Natural killer cell (primary cell): ENCODE results near the gene PALLD. TPM values are rescaled to one million over a fixed set of nuclear protein-coding genes. Genes with fewer than 3 reads are reported as not detected.

ENCODE experiments used
- ATAC-seq, 3 donors: fragments of 150-1000 bp in 2 of 3; fragments of 200-7000 bp in 1 of 3; cut with Tn5 transposase; 1 replicate in 1 of 3; 2 replicates in 2 of 3; pipeline ENCODE4 v1.10.0; 2021; ENCODE audit warnings: mild to moderate bottlenecking in 2 of 3, moderate library complexity in 2 of 3
- DNase-seq, 2 donors: peaks; one replicate each; pipeline versions ENCODE4 v3.0.0 to v3.0.0-alpha.2; 2013 to 2021; ENCODE audit warnings: mixed read lengths in 1 of 2
- H3K27ac ChIP-seq: one replicate; pipeline ENCODE4 v1.5.1; 2013; ENCODE audit warnings: mild to moderate bottlenecking, low read length
- H3K27me3 ChIP-seq: one replicate; pipeline ENCODE4 v1.6.1; 2013; ENCODE audit warnings: low read length; ENCODE audit not compliant: control insufficient read depth, insufficient read depth
- H3K36me3 ChIP-seq: one replicate; pipeline ENCODE4 v1.6.1; 2013; ENCODE audit warnings: low read length; ENCODE audit not compliant: control insufficient read depth, insufficient read depth
- H3K4me1 ChIP-seq: one replicate; pipeline ENCODE4 v1.6.1; 2013; ENCODE audit warnings: low read length; ENCODE audit not compliant: control insufficient read depth, insufficient read depth
- H3K4me3 ChIP-seq: one replicate; pipeline ENCODE4 v1.5.1; 2013; ENCODE audit warnings: low read length
- H3K9me3 ChIP-seq: one replicate; pipeline ENCODE4 v1.6.1; 2013; ENCODE audit warnings: low read length; ENCODE audit not compliant: control insufficient read depth, insufficient read depth
- H3K27ac Mint-ChIP-seq, 2 donors: one replicate each; pipeline ENCODE4 v1.8.0; 2022; ENCODE audit warnings: mild to moderate bottlenecking in 2 of 2, mixed read lengths in 2 of 2, moderate library complexity in 1 of 2
- H3K27me3 Mint-ChIP-seq, 2 donors: one replicate each; pipeline ENCODE4 v1.8.0; 2022; ENCODE audit warnings: low read depth in 2 of 2, mixed read lengths in 2 of 2
- H3K36me3 Mint-ChIP-seq: one replicate; pipeline ENCODE4 v1.8.0; 2022; ENCODE audit warnings: mixed read lengths
- H3K4me1 Mint-ChIP-seq, 2 donors: one replicate each; pipeline ENCODE4 v1.8.0; 2022; ENCODE audit warnings: mixed read lengths in 2 of 2
- H3K4me3 Mint-ChIP-seq: one replicate; pipeline ENCODE4 v1.8.0; 2022; ENCODE audit warnings: mild to moderate bottlenecking, moderate library complexity, mixed read lengths
- H3K9me3 Mint-ChIP-seq, 2 donors: one replicate each; pipeline ENCODE4 v1.8.0; 2022; ENCODE audit warnings: mixed read lengths in 2 of 2
- CTCF ChIP-seq: fragments of 200-600 bp; IDR thresholded peaks from one replicate; pipeline ENCODE4 v1.8.0; 2022; ENCODE audit warnings: antibody characterized with exemption
- WGBS: methylation state at CpG from one replicate; pipeline ENCODE4 v1.1.7; 2013; ENCODE audit warnings: missing lambda C conversion rate; ENCODE audit not compliant: insufficient coverage; 5-methylcytosine and 5-hydroxymethylcytosine counted together
- intact Hi-C: fragments of 100-400 bp; cut with micrococcal nuclease; formaldehyde crosslinking; loops from one replicate; pipeline ENCODE4 v1.14.2; 2022
- total RNA-seq, 4 donors: library from RNA; stranded (reverse); fragments of 120-200 nt in 1 of 4; gene quantifications; one replicate each; pipeline versions ENCODE4 v1.2.3 to v1.2.4, GENCODE V29; 2013 to 2022

The PALLD gene
- total RNA-seq, 3 donors from 2014 or later (not counting 1 experiment from before 2014, with no cell fraction given): 15.1 to 25.4 (median 22.8) TPM

- TF ChIP-seq CTCF: no peak
- ATAC-seq (no peak), DNase-seq (no peak)
- no peaks in the 10 kb centered on the region for H3K4me1 ChIP-seq
- H3K27ac ChIP-seq: no peak overlapping the region
- H3K27me3 ChIP-seq: no peaks in the 10 kb centered on the region
- peaks cover 11 to 20% of the 10 kb centered on the region in 2 donors for H3K4me1 Mint-ChIP-seq
- peaks cover 19% of the 10 kb centered on the region for H3K36me3 Mint-ChIP-seq
- H3K4me3 ChIP-seq: no peak overlapping the region
- peaks cover 7 to 14% of the 10 kb centered on the region in 2 donors for H3K9me3 Mint-ChIP-seq
- intact Hi-C loops: no loop called here
- no peaks in the 10 kb centered on the region for H3K27me3 Mint-ChIP-seq
- 96% methylated on average over 2 of the region's 2 CpGs for WGBS
- peaks cover 2% of the 10 kb centered on the region for H3K36me3 ChIP-seq
- H3K27ac Mint-ChIP-seq: no peak overlapping the region
- H3K9me3 ChIP-seq: peaks cover 8% of the 10 kb centered on the region
- H3K4me3 Mint-ChIP-seq: no peak overlapping the region
Observed at GRCh38 chr4:168928346-168928745, 431.5 kb downstream of the PALLD start.

- no peak overlapping the region for H3K4me3 ChIP-seq
- H3K4me1 Mint-ChIP-seq: peaks cover 7 to 16% of the 10 kb centered on the region in 2 donors
- no peaks in the 10 kb centered on the region for H3K27me3 Mint-ChIP-seq
- peaks cover 2% of the 10 kb centered on the region for H3K36me3 ChIP-seq
- H3K27ac Mint-ChIP-seq: no peak overlapping the region
- DNase-seq (no peak), ATAC-seq (no peak)
- no peak overlapping the region for H3K27ac ChIP-seq
- no peaks in the 10 kb centered on the region for H3K4me1 ChIP-seq
- peaks cover 7 to 14% of the 10 kb centered on the region in 2 donors for H3K9me3 Mint-ChIP-seq
- H3K36me3 Mint-ChIP-seq: peaks cover 19% of the 10 kb centered on the region
- no peak overlapping the region for H3K4me3 Mint-ChIP-seq
- TF ChIP-seq CTCF: no peak
- H3K27me3 ChIP-seq: no peaks in the 10 kb centered on the region
- intact Hi-C loops: no loop called here
- H3K9me3 ChIP-seq: peaks cover 8% of the 10 kb centered on the region
- 94% methylated on average over 2 of the region's 3 CpGs for WGBS
Observed at GRCh38 chr4:168928875-168929274, 432.0 kb downstream of the PALLD start.

GRCh38 chr4:168930413-168931196 is 433.8 kb downstream of the PALLD start:
- Histone ChIP-seq H3K27me3 (no peaks in the 10 kb centered on the region), H3K4me3 (no peak overlapping the region), H3K36me3 (no peaks in the 10 kb centered on the region), H3K4me1 (no peaks in the 10 kb centered on the region), H3K9me3 (peaks cover 8% of the 10 kb centered on the region), H3K27ac (no peak overlapping the region)
- 89% methylated on average over 6 of the region's 6 CpGs for WGBS
- no peak for TF ChIP-seq CTCF
- H3K27me3 Mint-ChIP-seq: no peaks in the 10 kb centered on the region
- peaks cover 19% of the 10 kb centered on the region for H3K36me3 Mint-ChIP-seq
- H3K27ac Mint-ChIP-seq: no peak overlapping the region
- DNase-seq (no peak), ATAC-seq (no peak)
- H3K9me3 Mint-ChIP-seq: peaks cover 7 to 14% of the 10 kb centered on the region in 2 donors
- no peak overlapping the region for H3K4me3 Mint-ChIP-seq
- intact Hi-C loops: no loop called here
- H3K4me1 Mint-ChIP-seq: peaks cover 6 to 15% of the 10 kb centered on the region in 2 donors

GRCh38 chr4:168931215-168931650 is 434.4 kb downstream of the PALLD start:
- no peaks in the 10 kb centered on the region for H3K27me3 Mint-ChIP-seq
- H3K27ac Mint-ChIP-seq: no peak overlapping the region
- DNase-seq: no peak
- intact Hi-C loops: no loop called here
- H3K27me3 ChIP-seq: no peaks in the 10 kb centered on the region
- H3K9me3 Mint-ChIP-seq: peaks cover 7 to 14% of the 10 kb centered on the region in 2 donors
- no peaks in the 10 kb centered on the region for H3K36me3 ChIP-seq
- H3K4me3 Mint-ChIP-seq: no peak overlapping the region
- H3K9me3 ChIP-seq: peaks cover 8% of the 10 kb centered on the region
- H3K4me1 Mint-ChIP-seq: peaks cover 6 to 15% of the 10 kb centered on the region in 2 donors
- H3K27ac ChIP-seq: no peak overlapping the region
- H3K4me1 ChIP-seq: no peaks in the 10 kb centered on the region
- peaks cover 19% of the 10 kb centered on the region for H3K36me3 Mint-ChIP-seq
- H3K4me3 ChIP-seq: no peak overlapping the region
- TF ChIP-seq CTCF: no peak
- ATAC-seq: no peak
